Measurements from ENCODE around the gene SH3BGRL2.
"Not testable (repeated sequence)": the region's sequence is repeated elsewhere in the genome, so short reads cannot be mapped to it uniquely, and the experiment has no call there.

DNA sequence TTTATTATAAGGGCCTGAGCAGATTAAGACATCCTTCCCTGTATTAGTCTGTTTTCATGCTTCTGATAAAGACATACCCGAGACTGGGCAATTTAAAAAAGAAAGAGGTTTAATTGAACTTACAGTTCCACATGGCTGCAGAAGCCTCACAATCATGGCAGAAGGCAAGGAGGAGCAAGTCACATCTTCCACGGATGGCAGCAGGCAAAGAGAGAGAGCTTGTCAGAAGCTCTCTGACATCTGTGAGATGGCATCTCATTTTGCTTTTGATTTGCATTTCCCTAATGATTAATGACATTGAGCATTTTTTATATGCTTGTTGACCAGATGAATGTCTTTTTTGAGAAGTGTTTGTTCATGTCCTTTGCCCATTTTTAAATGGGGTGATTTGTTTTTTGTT, 114.2 kb downstream of the SH3BGRL2 start:
- TF ChIP-seq, protein P1, sequence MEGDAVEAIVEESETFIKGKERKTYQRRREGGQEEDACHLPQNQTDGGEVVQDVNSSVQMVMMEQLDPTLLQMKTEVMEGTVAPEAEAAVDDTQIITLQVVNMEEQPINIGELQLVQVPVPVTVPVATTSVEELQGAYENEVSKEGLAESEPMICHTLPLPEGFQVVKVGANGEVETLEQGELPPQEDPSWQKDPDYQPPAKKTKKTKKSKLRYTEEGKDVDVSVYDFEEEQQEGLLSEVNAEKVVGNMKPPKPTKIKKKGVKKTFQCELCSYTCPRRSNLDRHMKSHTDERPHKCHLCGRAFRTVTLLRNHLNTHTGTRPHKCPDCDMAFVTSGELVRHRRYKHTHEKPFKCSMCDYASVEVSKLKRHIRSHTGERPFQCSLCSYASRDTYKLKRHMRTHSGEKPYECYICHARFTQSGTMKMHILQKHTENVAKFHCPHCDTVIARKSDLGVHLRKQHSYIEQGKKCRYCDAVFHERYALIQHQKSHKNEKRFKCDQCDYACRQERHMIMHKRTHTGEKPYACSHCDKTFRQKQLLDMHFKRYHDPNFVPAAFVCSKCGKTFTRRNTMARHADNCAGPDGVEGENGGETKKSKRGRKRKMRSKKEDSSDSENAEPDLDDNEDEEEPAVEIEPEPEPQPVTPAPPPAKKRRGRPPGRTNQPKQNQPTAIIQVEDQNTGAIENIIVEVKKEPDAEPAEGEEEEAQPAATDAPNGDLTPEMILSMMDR (conservative IDR thresholded peaks at IDR 0.05; ENCODE audit: low read length) = not testable (repeated sequence)
- not testable (repeated sequence) for TF ChIP-seq EZH2phosphoT487 (IDR thresholded peaks at IDR 0.05; ENCODE audit: borderline replicate concordance, low read depth, low read length)

All from OCI-LY7 (cell line).